OCI-LY3 (cell line): Measurements from ENCODE around the gene AGAP1.

ENCODE experiments used
- EZH2phosphoT487 ChIP-seq: fragments of 200-600 bp; shearing (Covaris generic); IDR thresholded peaks from 2 replicates; pipeline ENCODE4 v1.6.1; 2018; ENCODE audit warnings: antibody characterized with exemption, mixed run types, low read depth
- TF ChIP-seq, protein P1 (sequence below): fragments of 200-600, 300-600 bp; sonication (generic); IDR thresholded peaks from 2 replicates; pipeline ENCODE4 v1.5.1; 2014; ENCODE audit warnings: antibody characterized with exemption, low read length, low read depth

DNA sequence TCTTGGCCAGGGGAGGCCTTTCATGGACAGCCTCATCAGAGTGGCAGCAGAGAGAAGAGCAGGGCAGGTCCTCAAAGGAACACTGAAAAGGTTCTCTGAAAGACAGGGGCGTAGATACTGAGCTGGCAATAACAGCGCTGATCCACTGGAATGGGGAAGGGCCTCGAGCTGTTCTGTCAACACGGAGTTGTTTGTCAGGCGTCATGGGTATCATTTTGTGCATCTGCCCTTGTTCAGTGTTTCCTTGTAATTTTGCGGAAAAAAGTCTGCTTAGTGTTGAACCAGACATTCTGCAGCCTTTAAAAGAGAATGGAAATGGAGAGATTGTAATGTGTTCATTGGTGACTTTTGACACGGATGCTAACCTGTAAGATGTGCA is 21.5 kb downstream of the AGAP1 start:
- TF ChIP-seq, protein P1, sequence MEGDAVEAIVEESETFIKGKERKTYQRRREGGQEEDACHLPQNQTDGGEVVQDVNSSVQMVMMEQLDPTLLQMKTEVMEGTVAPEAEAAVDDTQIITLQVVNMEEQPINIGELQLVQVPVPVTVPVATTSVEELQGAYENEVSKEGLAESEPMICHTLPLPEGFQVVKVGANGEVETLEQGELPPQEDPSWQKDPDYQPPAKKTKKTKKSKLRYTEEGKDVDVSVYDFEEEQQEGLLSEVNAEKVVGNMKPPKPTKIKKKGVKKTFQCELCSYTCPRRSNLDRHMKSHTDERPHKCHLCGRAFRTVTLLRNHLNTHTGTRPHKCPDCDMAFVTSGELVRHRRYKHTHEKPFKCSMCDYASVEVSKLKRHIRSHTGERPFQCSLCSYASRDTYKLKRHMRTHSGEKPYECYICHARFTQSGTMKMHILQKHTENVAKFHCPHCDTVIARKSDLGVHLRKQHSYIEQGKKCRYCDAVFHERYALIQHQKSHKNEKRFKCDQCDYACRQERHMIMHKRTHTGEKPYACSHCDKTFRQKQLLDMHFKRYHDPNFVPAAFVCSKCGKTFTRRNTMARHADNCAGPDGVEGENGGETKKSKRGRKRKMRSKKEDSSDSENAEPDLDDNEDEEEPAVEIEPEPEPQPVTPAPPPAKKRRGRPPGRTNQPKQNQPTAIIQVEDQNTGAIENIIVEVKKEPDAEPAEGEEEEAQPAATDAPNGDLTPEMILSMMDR = no peak
- no peak for TF ChIP-seq EZH2phosphoT487
